PC-9 (cell line): ENCODE data around the gene CCDC154. TPM values are rescaled to one million over a fixed set of nuclear protein-coding genes. Genes with fewer than 3 reads are reported as not detected.

Experiments
- BruUV-seq: library from RNA; stranded (reverse); fragments of 400-500 nt; replicated peaks from 2 replicates; lab custom pipeline; 2021; lab: Mats Ljungman, UMichigan
- CTCF ChIA-PET: fragments of 300-600 bp; sonication (Branson Sonifier 250); formaldehyde crosslinking; loops from one replicate; lab custom pipeline; 2022; ENCODE audit warnings: antibody characterized with exemption; lab: Charles Lee
- POLR2A ChIA-PET: fragments of 300-600 bp; sonication (Branson Sonifier 250); formaldehyde crosslinking; loops from one replicate; lab custom pipeline; 2022; ENCODE audit warnings: antibody characterized with exemption; ENCODE audit not compliant: unreplicated experiment; lab: Charles Lee
- DNase-seq, 2 experiments: peaks; one replicate each; pipeline versions ENCODE4 v3.0.0 to v3.0.0-alpha.2; 2015 to 2022; ENCODE audit warnings: mixed read lengths in 1 of 2
- H2AFZ ChIP-seq: fragments of 200-600 bp; sonication (generic); 2 replicates; pipeline ENCODE4 v1.8.1; 2017; ENCODE audit warnings: antibody characterized with exemption
- H3F3A ChIP-seq: fragments of 200-600 bp; sonication (generic); 2 replicates; pipeline ENCODE4 v1.8.1; 2017; ENCODE audit warnings: antibody characterized with exemption, mild to moderate bottlenecking, low read depth; ENCODE audit not compliant: insufficient read depth
- H3K27ac ChIP-seq: fragments of 200-600 bp; sonication (generic); 2 replicates; pipeline ENCODE4 v1.6.1; 2016; ENCODE audit warnings: mixed run types
- H3K27me3 ChIP-seq: fragments of 200-600 bp; sonication (generic); 2 replicates; pipeline ENCODE4 v1.6.1; 2016; ENCODE audit warnings: low read depth, mixed run types; ENCODE audit not compliant: insufficient read depth
- H3K36me3 ChIP-seq: fragments of 200-600 bp; sonication (generic); 2 replicates; pipeline ENCODE4 v1.6.1; 2016; ENCODE audit warnings: low read depth, mixed run types
- H3K4me1 ChIP-seq: fragments of 200-600 bp; sonication (generic); replicated peaks from 2 replicates; pipeline ENCODE4 v1.6.1; 2016; ENCODE audit warnings: mixed run types; ENCODE audit not compliant: insufficient read depth
- H3K4me2 ChIP-seq: fragments of 200-600 bp; sonication (generic); 2 replicates; pipeline ENCODE4 v1.6.1; 2017; ENCODE audit warnings: mixed run types
- H3K4me3 ChIP-seq: fragments of 200-600 bp; sonication (generic); 2 replicates; pipeline ENCODE4 v1.6.1; 2016; ENCODE audit warnings: mixed run types
- H3K79me2 ChIP-seq: fragments of 200-600 bp; sonication (generic); 2 replicates; pipeline ENCODE4 v1.6.1; 2017; ENCODE audit warnings: low read depth, mixed run types
- H3K9me2 ChIP-seq: fragments of 200-600 bp; sonication (generic); 2 replicates; pipeline ENCODE4 v1.8.1; 2017; ENCODE audit warnings: mild to moderate bottlenecking; ENCODE audit not compliant: insufficient read depth
- H3K9me3 ChIP-seq: fragments of 200-600 bp; sonication (generic); 2 replicates; pipeline ENCODE4 v1.8.1; 2016; ENCODE audit warnings: low read depth; ENCODE audit not compliant: insufficient read depth
- H4K20me1 ChIP-seq: fragments of 200-600 bp; sonication (generic); 2 replicates; pipeline ENCODE4 v1.8.1; 2017; ENCODE audit not compliant: insufficient read depth
- EZH2 ChIP-seq: fragments of 200-600 bp; sonication (generic); IDR thresholded peaks from 2 replicates; pipeline ENCODE4 v1.8.0; 2017; ENCODE audit warnings: antibody characterized with exemption, low read depth
- intact Hi-C: fragments of 100-400 bp; cut with micrococcal nuclease; formaldehyde crosslinking; loops from one replicate; pipeline ENCODE4 v1.10.0; 2022; ENCODE audit not compliant: unreplicated experiment
- total RNA-seq: library from RNA; stranded (reverse); gene quantifications from 2 replicates; pipeline ENCODE4 v1.2.3, GENCODE V29; 2021
- TF ChIP-seq, protein P1 (sequence below): fragments of 200-600 bp; sonication (generic); conservative IDR thresholded peaks from 2 replicates; pipeline ENCODE4 v1.6.1; 2017; ENCODE audit warnings: mixed run types, antibody characterized with exemption, mild to moderate bottlenecking, moderate library complexity

The CCDC154 gene
- total RNA-seq, 1 experiment from 2014 or later, result 2.4 TPM

- Histone ChIP-seq H3K27ac (no peak overlapping the region), H3K36me3 (no peaks in the 10 kb centered on the region), H3K9me3 (no peaks in the 10 kb centered on the region), H3K4me2 (no peak overlapping the region), H2AFZ (no peak overlapping the region), H3K27me3 (0 out of 2 replicates have a peak, but pooled peaks cover 5% of the 10 kb centered on the region), H3K79me2 (no peaks in the 10 kb centered on the region), H3F3A (no peaks in the 10 kb centered on the region), H4K20me1 (no peaks in the 10 kb centered on the region), H3K4me1 (no peaks in the 10 kb centered on the region), H3K9me2 (no peaks in the 10 kb centered on the region), H3K4me3 (no peak overlapping the region)
- intact Hi-C loops, result no loop called here
- no TSS peak for BruUV-seq
- ChIA-PET POLR2A (no interaction called here), CTCF (no interaction called here)
- no peak for DNase-seq
- TF ChIP-seq, protein P1, sequence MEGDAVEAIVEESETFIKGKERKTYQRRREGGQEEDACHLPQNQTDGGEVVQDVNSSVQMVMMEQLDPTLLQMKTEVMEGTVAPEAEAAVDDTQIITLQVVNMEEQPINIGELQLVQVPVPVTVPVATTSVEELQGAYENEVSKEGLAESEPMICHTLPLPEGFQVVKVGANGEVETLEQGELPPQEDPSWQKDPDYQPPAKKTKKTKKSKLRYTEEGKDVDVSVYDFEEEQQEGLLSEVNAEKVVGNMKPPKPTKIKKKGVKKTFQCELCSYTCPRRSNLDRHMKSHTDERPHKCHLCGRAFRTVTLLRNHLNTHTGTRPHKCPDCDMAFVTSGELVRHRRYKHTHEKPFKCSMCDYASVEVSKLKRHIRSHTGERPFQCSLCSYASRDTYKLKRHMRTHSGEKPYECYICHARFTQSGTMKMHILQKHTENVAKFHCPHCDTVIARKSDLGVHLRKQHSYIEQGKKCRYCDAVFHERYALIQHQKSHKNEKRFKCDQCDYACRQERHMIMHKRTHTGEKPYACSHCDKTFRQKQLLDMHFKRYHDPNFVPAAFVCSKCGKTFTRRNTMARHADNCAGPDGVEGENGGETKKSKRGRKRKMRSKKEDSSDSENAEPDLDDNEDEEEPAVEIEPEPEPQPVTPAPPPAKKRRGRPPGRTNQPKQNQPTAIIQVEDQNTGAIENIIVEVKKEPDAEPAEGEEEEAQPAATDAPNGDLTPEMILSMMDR, result no peak
- no peak for TF ChIP-seq EZH2
Observed at GRCh38 chr16:1433263-1433560, 11.1 kb downstream of the CCDC154 start.

- POLR2A ChIA-PET, result no interaction called here
- TF ChIP-seq, protein P1, result no peak
- no peak for TF ChIP-seq EZH2
- Histone ChIP-seq H3K9me2 (no peaks in the 10 kb centered on the region), H2AFZ (no peak overlapping the region), H3K79me2 (no peaks in the 10 kb centered on the region), H3K4me3 (no peak overlapping the region), H3K9me3 (no peaks in the 10 kb centered on the region), H3K4me1 (no peaks in the 10 kb centered on the region), H3F3A (no peaks in the 10 kb centered on the region), H3K4me2 (no peak overlapping the region), H3K27ac (no peak overlapping the region), H3K36me3 (no peaks in the 10 kb centered on the region), H3K27me3 (0 out of 2 replicates have a peak, but pooled peaks cover 5% of the 10 kb centered on the region), H4K20me1 (no peaks in the 10 kb centered on the region)
- intact Hi-C loops, result no loop called here
- CTCF ChIA-PET, result no interaction called here
- DNase-seq, result no peak
- no TSS peak for BruUV-seq
Observed at GRCh38 chr16:1432388-1433262, 11.7 kb downstream of the CCDC154 start.

- POLR2A ChIA-PET, result no interaction called here
- Histone ChIP-seq H3K9me3 (no peaks in the 10 kb centered on the region), H4K20me1 (no peaks in the 10 kb centered on the region), H3K9me2 (no peaks in the 10 kb centered on the region), H3K79me2 (no peaks in the 10 kb centered on the region), H3F3A (no peaks in the 10 kb centered on the region), H3K4me3 (no peak overlapping the region), H3K27me3 (0 out of 2 replicates have a peak, but pooled peaks cover 5% of the 10 kb centered on the region), H2AFZ (no peak overlapping the region), H3K4me1 (no peaks in the 10 kb centered on the region), H3K36me3 (no peaks in the 10 kb centered on the region), H3K27ac (no peak overlapping the region), H3K4me2 (no peak overlapping the region)
- CTCF ChIA-PET, result no interaction called here
- BruUV-seq, result no TSS peak
- TF ChIP-seq, protein P1, result no peak
- TF ChIP-seq EZH2, result no peak
- no peak for DNase-seq
- intact Hi-C loops, result no loop called here
Observed at GRCh38 chr16:1431497-1432270, 12.7 kb downstream of the CCDC154 start.
